Measurements from ENCODE around the gene TOE1.
A peak's percentile ranks its signal among the peaks of the same experiment; 100 is the strongest.

DNA sequence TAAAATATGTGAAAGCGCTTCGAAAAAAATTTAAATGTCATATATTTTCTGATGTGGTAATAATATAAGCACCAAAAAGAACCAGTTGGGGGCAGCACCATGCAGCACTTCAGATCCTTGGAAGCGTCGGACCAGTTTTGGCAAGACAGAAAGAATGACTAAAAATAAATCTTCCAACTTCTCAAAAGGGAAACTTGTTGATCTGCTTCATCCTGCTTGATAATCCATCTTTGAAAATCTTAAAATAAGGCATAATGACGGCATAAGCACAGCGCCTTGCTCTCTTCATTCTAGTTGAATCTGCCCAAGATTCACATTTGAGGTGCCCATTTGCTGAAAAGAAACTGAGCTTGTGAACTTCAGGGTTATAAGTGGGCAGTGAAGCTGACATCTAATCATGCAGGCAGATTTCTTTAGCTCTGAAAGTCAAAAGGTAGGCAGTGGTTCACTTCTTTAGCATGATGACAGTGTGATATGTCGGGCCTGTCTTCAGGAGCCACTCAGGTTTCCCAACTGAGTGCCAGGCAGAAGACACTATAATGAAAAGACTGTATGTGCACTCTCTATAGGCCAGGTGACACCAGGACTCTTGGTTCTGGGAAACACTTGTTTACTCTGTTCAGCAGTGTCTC is 20.0 kb downstream of the TOE1 start:
- peak; percentile 67 to 76 (median 71) for TF ChIP-seq CTCF (IDR thresholded peaks at IDR 0.05 in 4 of 5, conservative IDR thresholded peaks at IDR 0.05 in 1 of 5)
- no peak for TF ChIP-seq POLR2A (IDR thresholded peaks at IDR 0.05)

Measured in gastrocnemius medialis (tissue), 4 donors.